PC-3 (cell line): Measurements from ENCODE around the gene DMKN. TPM values are rescaled to one million over a fixed set of nuclear protein-coding genes. Genes with fewer than 3 reads are reported as not detected.

Experiments
- ATAC-seq: fragments of 200-7000 bp; cut with Tn5 transposase; 2 replicates; pipeline ENCODE4 v1.9.1; 2020; ENCODE audit warnings: mild to moderate bottlenecking, moderate library complexity
- BruUV-seq: library from RNA; stranded (reverse); fragments of 400-500 nt; replicated peaks from 2 replicates; lab custom pipeline; 2021; lab: Mats Ljungman, UMichigan
- CTCF ChIA-PET: fragments of 300-600 bp; sonication (Branson Sonifier 250); formaldehyde crosslinking; loops from one replicate; lab custom pipeline; 2022; ENCODE audit warnings: antibody characterized with exemption; lab: Charles Lee
- POLR2A ChIA-PET: fragments of 300-600 bp; sonication (Branson Sonifier 250); formaldehyde crosslinking; loops from one replicate; lab custom pipeline; 2022; ENCODE audit warnings: antibody characterized with exemption; ENCODE audit not compliant: unreplicated experiment; lab: Charles Lee
- DNase-seq: peaks from one replicate; pipeline ENCODE4 v3.0.0-alpha.2; 2015
- H2AFZ ChIP-seq: fragments of 300-600 bp; sonication (generic); 2 replicates; pipeline ENCODE4 v1.6.0; 2016; ENCODE audit warnings: antibody characterized with exemption, low read length
- H3F3A ChIP-seq: fragments of 300-600 bp; sonication (generic); one replicate; pipeline ENCODE4 v1.6.0; 2017; ENCODE audit warnings: antibody characterized with exemption, low read length, control low read depth, mild to moderate bottlenecking; ENCODE audit not compliant: unreplicated experiment
- H3K27ac ChIP-seq: fragments of 300-600 bp; sonication (generic); 2 replicates; pipeline ENCODE4 v1.5.1; 2016; ENCODE audit warnings: mild to moderate bottlenecking, low read length
- H3K27me3 ChIP-seq: fragments of 300-600 bp; sonication (generic); 2 replicates; pipeline ENCODE4 v1.6.1; 2016; ENCODE audit warnings: low read length, mixed read lengths
- H3K36me3 ChIP-seq: fragments of 300-600 bp; sonication (generic); 2 replicates; pipeline ENCODE4 v1.6.1; 2016; ENCODE audit warnings: low read depth, mixed run types, low read length, mixed read lengths
- H3K4me1 ChIP-seq: fragments of 300-600 bp; sonication (generic); 2 replicates; pipeline ENCODE4 v1.5.1; 2016; ENCODE audit warnings: low read length; ENCODE audit not compliant: insufficient read depth
- H3K4me2 ChIP-seq: fragments of 300-600 bp; sonication (generic); 2 replicates; pipeline ENCODE4 v1.6.0; 2016; ENCODE audit warnings: low read length
- H3K4me3 ChIP-seq: fragments of 300-600 bp; sonication (generic); 2 replicates; pipeline ENCODE4 v1.5.1; 2016; ENCODE audit warnings: mild to moderate bottlenecking, low read length, mixed read lengths
- H3K79me2 ChIP-seq: fragments of 300-600 bp; sonication (generic); 2 replicates; pipeline ENCODE4 v1.6.1; 2017; ENCODE audit warnings: low read length, mixed read lengths
- H3K9ac ChIP-seq: fragments of 300-600 bp; sonication (generic); 2 replicates; pipeline ENCODE4 v1.6.0; 2016; ENCODE audit warnings: mild to moderate bottlenecking, low read length
- H3K9me2 ChIP-seq: fragments of 300-600 bp; sonication (generic); replicated peaks from 2 replicates; pipeline ENCODE4 v1.6.1; 2016; ENCODE audit warnings: mixed run types, low read length, mixed read lengths
- H3K9me3 ChIP-seq: fragments of 300-600 bp; sonication (generic); 2 replicates; pipeline ENCODE4 v1.6.1; 2016; ENCODE audit warnings: low read length, mixed read lengths
- H4K20me1 ChIP-seq: fragments of 300-600 bp; sonication (generic); 2 replicates; pipeline ENCODE4 v1.6.1; 2016; ENCODE audit warnings: low read length, mixed read lengths
- CTCF ChIP-seq: fragments of 300-600 bp; sonication (generic); conservative IDR thresholded peaks from 2 replicates; pipeline ENCODE4 v1.5.1; 2017; ENCODE audit warnings: antibody characterized with exemption, low read depth, mild to moderate bottlenecking, low read length
- EZH2 ChIP-seq: fragments of 300-600 bp; sonication (generic); IDR thresholded peaks from one replicate; pipeline ENCODE4 v1.6.1; 2017; ENCODE audit warnings: antibody characterized with exemption, mild to moderate bottlenecking, low read length; ENCODE audit not compliant: unreplicated experiment
- EZH2phosphoT487 ChIP-seq: fragments of 300-600 bp; sonication (generic); IDR thresholded peaks from 2 replicates; pipeline ENCODE4 v1.6.1; 2018; ENCODE audit warnings: mild to moderate bottlenecking, antibody characterized with exemption, low read length, borderline replicate concordance
- intact Hi-C: fragments of 100-400 bp; cut with micrococcal nuclease; formaldehyde crosslinking; loops from 2 replicates; pipeline ENCODE4 v1.9.0; 2023
- total RNA-seq: library from RNA; depleted of rRNA; stranded (reverse); fragments of >200 nt; gene quantifications from 2 replicates; pipeline ENCODE4 v1.2.3, GENCODE V29; 2014

Gene DMKN
- total RNA-seq, 1 experiment from 2014 or later: 128 TPM

DNA sequence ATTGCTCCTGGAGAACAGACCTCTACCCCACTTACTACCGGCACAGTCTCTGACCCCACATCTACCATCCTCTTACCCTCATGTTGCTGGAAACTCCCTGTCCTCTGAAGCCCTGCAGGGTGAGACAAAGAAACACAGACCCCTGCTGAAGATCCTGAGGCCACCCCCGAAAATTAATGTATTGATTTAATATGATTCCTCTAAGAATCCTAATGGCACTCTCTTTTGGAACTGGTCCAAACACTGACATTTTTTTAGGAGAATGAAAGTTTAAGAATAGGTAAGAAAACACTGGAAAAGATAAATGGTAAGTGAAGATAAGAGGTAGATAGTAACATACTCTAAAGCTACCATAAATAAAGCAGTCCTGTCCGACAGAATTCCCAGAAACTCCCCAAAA lies 5.3 kb downstream of the DMKN start:
- no peak for ATAC-seq
- Histone ChIP-seq H3K9ac (peak overlapping the region; percentile 93; the same call in 1 of the 2 replicates), H3K79me2 (peaks cover 25% of the 10 kb centered on the region), H3K27me3 (no peaks in the 10 kb centered on the region), H3K9me3 (no peaks in the 10 kb centered on the region), H3K27ac (no peak overlapping the region), H3K4me2 (peak overlapping the region; percentile 86), H3F3A (no peaks in the 10 kb centered on the region), H3K36me3 (no peaks in the 10 kb centered on the region), H3K9me2 (no peaks in the 10 kb centered on the region), H2AFZ (no peak overlapping the region), H4K20me1 (no peaks in the 10 kb centered on the region), H3K4me1 (peaks cover 13% of the 10 kb centered on the region; the same call in 1 of the 2 replicates), H3K4me3 (peak overlapping the region; percentile 96; the same call in 1 of the 2 replicates)
- DNase-seq: no peak
- no TSS peak for BruUV-seq
- ChIA-PET POLR2A (no interaction called here), CTCF (no interaction called here)
- intact Hi-C loops: loop anchor here (5.0 kb wide), 1 partner anchor 241 kb away; the partner anchor contains the start of gene USF2
- TF ChIP-seq EZH2phosphoT487: no peak
- no peak for TF ChIP-seq EZH2
- TF ChIP-seq CTCF: no peak

DNA sequence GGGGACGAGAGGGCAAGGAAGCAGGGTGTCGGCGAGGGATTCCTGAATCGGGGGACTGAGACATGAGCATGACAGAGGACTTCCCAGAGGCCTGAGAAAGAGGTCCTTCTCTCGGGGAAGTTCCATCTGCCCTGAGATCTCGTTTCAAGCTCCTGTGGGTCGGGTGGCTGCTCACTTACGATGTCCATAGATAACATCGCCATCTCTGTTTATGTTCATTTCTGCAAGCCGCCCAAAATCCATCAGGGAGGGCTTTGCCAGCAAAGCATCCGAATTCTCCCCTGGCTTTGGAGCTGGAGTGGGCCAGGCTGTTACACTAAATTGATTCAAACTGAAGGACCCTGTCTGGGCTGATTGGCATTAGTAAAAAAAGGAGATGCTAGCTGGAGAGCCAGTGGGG lies 5.9 kb downstream of the DMKN start:
- no TSS peak for BruUV-seq
- no peaks in the 10 kb centered on the region for H3K36me3 ChIP-seq
- POLR2A ChIA-PET: no interaction called here

More for the DNA sequence above, 5.9 kb downstream of the DMKN start:
- DNase-seq (no peak), ATAC-seq (no peak)
- TF ChIP-seq EZH2: no peak
- TF ChIP-seq EZH2phosphoT487: no peak
- no peak for TF ChIP-seq CTCF
- Histone ChIP-seq H3K9me3 (no peaks in the 10 kb centered on the region), H3K4me2 (no peak overlapping the region), H3K9ac (no peak overlapping the region), H3K79me2 (peaks cover 25% of the 10 kb centered on the region), H2AFZ (no peak overlapping the region), H3K27me3 (no peaks in the 10 kb centered on the region), H3K9me2 (no peaks in the 10 kb centered on the region), H3K4me1 (peaks cover 13% of the 10 kb centered on the region; the same call in 1 of the 2 replicates), H4K20me1 (no peaks in the 10 kb centered on the region), H3F3A (no peaks in the 10 kb centered on the region), H3K4me3 (no peak overlapping the region), H3K27ac (no peak overlapping the region)
- intact Hi-C loops: loop anchor here (5.0 kb wide), 1 partner anchor 240 kb away; the partner anchor contains the start of gene USF2
- CTCF ChIA-PET: no interaction called here
